Activated T-helper 1 cell treated with Interleukin-2 at 50 U/mL for 16 hours (primary cell): ENCODE data around the gene RBCK1.

Source experiments
- DNase-seq: peaks from one replicate; pipeline ENCODE4 v3.0.0-alpha.2; 2020; ENCODE audit warnings: low read depth

The RBCK1 gene

GRCh38 chr20:418858-419365, 10.8 kb downstream of the RBCK1 start:
- DNase-seq: no peak

- DNase-seq: no peak
Observed at GRCh38 chr20:419556-420165, 11.6 kb downstream of the RBCK1 start.

- DNase-seq: no peak
Observed at GRCh38 chr20:420166-420620, 12.1 kb downstream of the RBCK1 start.

- DNase-seq: no peak
Observed at GRCh38 chr20:420721-421574, 12.8 kb downstream of the RBCK1 start.

- DNase-seq: no peak
Observed at GRCh38 chr20:421685-422250, 13.7 kb downstream of the RBCK1 start.

GRCh38 chr20:426566-426965, 18.5 kb downstream of the RBCK1 start:
- no peak for DNase-seq

GRCh38 chr20:427401-427800, 19.3 kb downstream of the RBCK1 start:
- no peak for DNase-seq

- DNase-seq: no peak
Observed at GRCh38 chr20:427849-428657, 20.0 kb downstream of the RBCK1 start.

- no peak for DNase-seq
Observed at GRCh38 chr20:428658-429200, 20.6 kb downstream of the RBCK1 start.

- DNase-seq: no peak
Observed at GRCh38 chr20:430091-430999, 22.2 kb downstream of the RBCK1 start.

GRCh38 chr20:431012-431904, 23.2 kb downstream of the RBCK1 start:
- DNase-seq: no peak

GRCh38 chr20:432208-432607, 24.1 kb downstream of the RBCK1 start:
- no peak for DNase-seq

GRCh38 chr20:432677-433299, 24.7 kb downstream of the RBCK1 start:
- no peak for DNase-seq

GRCh38 chr20:433300-433975, 25.3 kb downstream of the RBCK1 start:
- DNase-seq: peak; percentile 43

GRCh38 chr20:434221-434620, 26.1 kb downstream of the RBCK1 start:
- no peak for DNase-seq

- no peak for DNase-seq
Observed at GRCh38 chr20:434661-435419, 26.7 kb downstream of the RBCK1 start.

GRCh38 chr20:435558-435957, 27.5 kb downstream of the RBCK1 start:
- DNase-seq: no peak

- DNase-seq: no peak
Observed at GRCh38 chr20:436476-436875, 28.4 kb downstream of the RBCK1 start.
